HCT116 (cell line): ENCODE results near the gene DENND1A.

Experiments
- CTCF ChIP-seq, 3 experiments: fragments of 200-600 bp in 1 of 3; sonication (generic) in 1 of 3; IDR thresholded peaks in 2 of 3; conservative IDR thresholded peaks in 1 of 3; 2 replicates each; pipeline ENCODE4 v1.5.1; 2012 to 2017; ENCODE audit warnings: low read depth in 2 of 3, low read length in 2 of 3, antibody characterized with exemption in 1 of 3, borderline replicate concordance in 1 of 3, control low read depth in 1 of 3, mild to moderate bottlenecking in 1 of 3, mixed read lengths in 1 of 3, mixed run types in 1 of 3, moderate library complexity in 1 of 3; ENCODE audit not compliant: insufficient read depth in 1 of 3
- EGR1 ChIP-seq: IDR thresholded peaks from 2 replicates; pipeline ENCODE4 v1.6.1; 2012; ENCODE audit warnings: low read depth
- EZH2 ChIP-seq: fragments of 200-600 bp; sonication (generic); IDR thresholded peaks from 2 replicates; pipeline ENCODE4 v1.6.1; 2017; ENCODE audit warnings: antibody characterized with exemption, mixed run types
- JUND ChIP-seq: IDR thresholded peaks from 2 replicates; pipeline ENCODE4 v1.6.1; 2012
- POLR2A ChIP-seq: IDR thresholded peaks from 2 replicates; pipeline ENCODE4 v1.7.0; 2011; ENCODE audit warnings: borderline replicate concordance; ENCODE audit not compliant: insufficient read depth, insufficient read length; ENCODE audit errors: extremely low read depth
- POLR2AphosphoS5 ChIP-seq: IDR thresholded peaks from 2 replicates; pipeline ENCODE4 v1.6.1; 2011; ENCODE audit warnings: mild to moderate bottlenecking, low read depth, low read length, moderate library complexity
- REST ChIP-seq: IDR thresholded peaks from 2 replicates; pipeline ENCODE4 v1.6.1; 2012; ENCODE audit warnings: low read depth
- SRF ChIP-seq: IDR thresholded peaks from 2 replicates; pipeline ENCODE4 v1.6.1; 2012; ENCODE audit warnings: low read depth
- TCF7L2 ChIP-seq: IDR thresholded peaks from 2 replicates; pipeline ENCODE4 v1.7.0; 2011; ENCODE audit warnings: borderline replicate concordance, inconsistent platforms; ENCODE audit not compliant: insufficient read depth, insufficient read length; ENCODE audit errors: extremely low read depth
- ZFX ChIP-seq: fragments of 450-650 bp; IDR thresholded peaks from 2 replicates; pipeline ENCODE4 v1.6.1; 2017
- ZNF274 ChIP-seq: fragments of 200-500 bp; sonication (Bioruptor generic); IDR thresholded peaks from 2 replicates; pipeline ENCODE4 v1.6.1; 2014; ENCODE audit warnings: mild to moderate bottlenecking, low read depth, low read length, inconsistent platforms

DNA sequence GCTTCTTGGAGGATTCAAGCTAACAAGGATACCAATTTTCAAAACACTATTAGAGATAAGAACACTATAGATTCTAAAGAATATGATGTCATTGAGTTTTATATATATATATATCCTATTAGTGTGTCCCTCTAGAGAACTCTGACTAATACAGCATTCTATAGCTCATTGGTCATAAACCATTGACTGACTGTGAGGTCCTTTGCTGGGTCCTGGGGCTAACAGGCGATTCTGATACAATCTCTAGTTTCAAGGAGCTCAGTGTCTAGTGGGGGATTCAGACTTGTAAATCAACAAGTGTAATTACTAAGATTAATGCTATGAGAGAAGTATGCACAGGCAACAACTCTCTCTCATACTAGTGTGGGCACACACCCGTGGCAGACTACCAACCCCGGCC, 234.5 kb downstream of the DENND1A start:
- no peak for TF ChIP-seq TCF7L2
- no peak for TF ChIP-seq CTCF (IDR thresholded peaks at IDR 0.05 in 2 of 3, conservative IDR thresholded peaks at IDR 0.05 in 1 of 3; ENCODE audit: borderline replicate concordance in 1 of 3, insufficient read depth in 1 of 3, low read depth in 2 of 3, low read length in 2 of 3)
- TF ChIP-seq EZH2 = no peak
- no peak for TF ChIP-seq EGR1
- no peak for TF ChIP-seq ZFX
- no peak for TF ChIP-seq JUND
- TF ChIP-seq ZNF274 = no peak
- TF ChIP-seq SRF = no peak
- TF ChIP-seq POLR2A = no peak
- no peak for TF ChIP-seq REST
- no peak for TF ChIP-seq POLR2AphosphoS5
